K562 (cell line): ENCODE measurements around the gene PFKP.

Source experiments
- EHMT2 ChIP-seq: fragments of 450-650 bp; IDR thresholded peaks from 2 replicates; pipeline ENCODE4 v1.6.1; 2018; ENCODE audit warnings: antibody characterized with exemption
- ETV1 ChIP-seq: fragments of 450-650 bp; conservative IDR thresholded peaks from 2 replicates; pipeline ENCODE4 v1.6.1; 2016; ENCODE audit warnings: missing genetic modification characterization, control low read depth, low read depth, missing compliant biosample characterization

DNA sequence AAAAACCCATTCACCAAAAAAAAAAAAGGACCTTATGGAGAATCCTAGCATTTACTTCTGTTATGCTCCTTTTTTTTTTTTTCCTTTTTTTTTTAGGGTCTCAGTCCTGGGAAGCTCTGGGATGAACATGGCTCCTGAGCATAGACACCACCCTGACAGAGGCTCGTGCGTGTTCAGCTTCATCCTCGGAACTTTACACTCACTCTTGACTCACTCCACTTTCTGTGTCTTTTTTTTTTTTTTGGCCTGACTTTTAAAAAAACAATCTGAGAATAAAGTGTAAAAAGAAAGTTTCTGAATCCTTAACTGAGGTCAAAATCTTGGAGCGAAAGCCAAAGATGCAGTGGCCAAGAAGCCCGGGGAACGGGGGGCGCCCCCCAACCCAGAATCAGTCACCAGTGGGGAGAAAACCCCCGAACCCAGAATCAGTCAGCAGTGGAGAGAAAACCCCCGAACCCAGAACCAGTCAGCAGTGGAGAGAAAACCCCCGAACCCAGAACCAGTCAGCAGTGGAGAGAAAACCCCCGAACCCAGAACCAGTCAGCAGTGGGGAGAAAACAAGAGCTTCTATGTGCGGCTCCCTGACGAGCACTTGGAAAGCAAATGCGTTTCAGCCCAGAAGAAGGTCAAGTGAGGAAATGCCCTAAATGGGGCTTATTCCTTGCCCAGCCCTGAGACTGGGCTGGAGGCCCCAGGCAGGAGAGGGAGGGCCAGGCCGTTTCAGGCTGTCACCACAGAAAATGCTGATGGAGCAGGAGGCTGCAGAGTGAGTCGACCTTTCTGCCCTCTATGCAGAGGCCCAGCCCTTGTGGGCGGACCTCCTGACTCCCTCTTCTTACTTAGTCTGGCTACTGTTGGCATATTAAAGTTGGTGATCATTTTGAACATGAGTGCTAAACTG lies 19.0 kb upstream of the PFKP start:
- TF ChIP-seq ETV1 (no peak), EHMT2 (no peak)
